Forelimb muscle (tissue), 1 donor: ENCODE results near the gene PPP1R36. TPM values are rescaled to one million over a fixed set of nuclear protein-coding genes. Genes with fewer than 3 reads are reported as not detected.

Experiments used
- polyA plus RNA-seq: library from polyadenylated mRNA; unstranded; fragments of 120-200 nt; gene quantifications from one replicate; pipeline ENCODE4 v1.2.1, GENCODE V29; 2013; ENCODE audit not compliant: insufficient read length

PPP1R36 gene
- polyA plus RNA-seq, 1 donor = 0.40 TPM

Other genes starting within 250 kb of the PPP1R36 start
- 39.8 TPM for gene MTHFD1, start 161.6 kb upstream of the PPP1R36 start, polyA plus RNA-seq
- 0.44 TPM for gene AKAP5, start 84.5 kb upstream of the PPP1R36 start, polyA plus RNA-seq
- 8.8 TPM for gene ZBTB25, start 46.1 kb upstream of the PPP1R36 start, polyA plus RNA-seq
- 27.2 TPM for gene ZBTB1, start 45.2 kb upstream of the PPP1R36 start, polyA plus RNA-seq
- gene HSPA2, start 9.2 kb upstream of the PPP1R36 start, polyA plus RNA-seq = 5.0 TPM
- 19.7 TPM for gene PLEKHG3, start 154.5 kb downstream of the PPP1R36 start, polyA plus RNA-seq